Measurements from ENCODE around the gene ACSS1. TPM values are rescaled to one million over a fixed set of nuclear protein-coding genes. Genes with fewer than 3 reads are reported as not detected.

Gene ACSS1
- total and polyA plus RNA-seq, 8 donors: 7.0 to 135 (median 35.8) TPM

GRCh38 chr20:24970754-24971153, 87.2 kb downstream of the ACSS1 start:
- Histone ChIP-seq H3K9me3 (no peaks in the 10 kb centered on the region), H3K27ac (no peak overlapping the region), H3K4me1 (no peaks in the 10 kb centered on the region), H3K36me3 (peaks cover 69 to 92% (median 81%) of the 10 kb centered on the region in 4 donors), H3K4me3 (no peak overlapping the region), H3K27me3 (no peaks in the 10 kb centered on the region)
- intact Hi-C loops (cut with DNase I; ENCODE audit: low total_unique reads): no loop called here
- DNase-seq: no peak
- WGBS, 5 donors: 88 to 95% (median 91%) methylated on average over 8 of the region's 8 CpGs
- TF ChIP-seq, protein P1, sequence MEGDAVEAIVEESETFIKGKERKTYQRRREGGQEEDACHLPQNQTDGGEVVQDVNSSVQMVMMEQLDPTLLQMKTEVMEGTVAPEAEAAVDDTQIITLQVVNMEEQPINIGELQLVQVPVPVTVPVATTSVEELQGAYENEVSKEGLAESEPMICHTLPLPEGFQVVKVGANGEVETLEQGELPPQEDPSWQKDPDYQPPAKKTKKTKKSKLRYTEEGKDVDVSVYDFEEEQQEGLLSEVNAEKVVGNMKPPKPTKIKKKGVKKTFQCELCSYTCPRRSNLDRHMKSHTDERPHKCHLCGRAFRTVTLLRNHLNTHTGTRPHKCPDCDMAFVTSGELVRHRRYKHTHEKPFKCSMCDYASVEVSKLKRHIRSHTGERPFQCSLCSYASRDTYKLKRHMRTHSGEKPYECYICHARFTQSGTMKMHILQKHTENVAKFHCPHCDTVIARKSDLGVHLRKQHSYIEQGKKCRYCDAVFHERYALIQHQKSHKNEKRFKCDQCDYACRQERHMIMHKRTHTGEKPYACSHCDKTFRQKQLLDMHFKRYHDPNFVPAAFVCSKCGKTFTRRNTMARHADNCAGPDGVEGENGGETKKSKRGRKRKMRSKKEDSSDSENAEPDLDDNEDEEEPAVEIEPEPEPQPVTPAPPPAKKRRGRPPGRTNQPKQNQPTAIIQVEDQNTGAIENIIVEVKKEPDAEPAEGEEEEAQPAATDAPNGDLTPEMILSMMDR (IDR thresholded peaks at IDR 0.05): no peak
- TF ChIP-seq POLR2AphosphoS5 (IDR thresholded peaks at IDR 0.05): no peak
- TF ChIP-seq POLR2A (IDR thresholded peaks at IDR 0.05): no peak
- TF ChIP-seq EP300 (IDR thresholded peaks at IDR 0.05): no peak

DNA sequence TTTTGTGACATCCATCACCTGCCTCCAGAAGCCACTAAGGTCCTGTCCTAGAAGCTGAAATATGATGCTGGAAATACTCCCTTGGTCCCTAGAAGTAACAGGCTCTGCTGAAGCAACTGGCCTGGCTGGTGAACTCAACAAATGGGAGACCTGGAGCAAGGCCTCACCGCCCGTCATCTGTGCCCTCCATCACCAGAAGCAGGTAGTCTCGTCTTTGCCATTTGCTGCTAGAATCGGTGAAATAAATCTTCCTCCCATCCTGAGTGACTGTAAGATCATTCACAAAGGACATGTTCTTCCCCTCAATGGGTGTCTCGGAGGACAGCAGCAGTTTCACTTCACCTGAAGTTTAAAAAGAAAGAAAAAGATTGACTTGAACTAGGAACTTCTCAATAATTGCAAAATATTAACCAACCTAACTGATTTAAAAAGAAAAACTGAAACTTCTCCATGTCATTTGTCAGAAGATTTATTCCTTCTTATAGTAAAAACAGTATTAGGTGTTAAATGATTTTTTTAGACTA, 87.8 kb downstream of the ACSS1 start:
- 95 to 98% (median 97%) methylated on average over 5 of the region's 5 CpGs for WGBS, 5 donors
- H3K36me3 ChIP-seq: peaks cover 76 to 92% (median 88%) of the 10 kb centered on the region in 4 donors
- H3K4me3 ChIP-seq: no peak overlapping the region
- no peaks in the 10 kb centered on the region for H3K27me3 ChIP-seq
- no peaks in the 10 kb centered on the region for H3K4me1 ChIP-seq
- TF ChIP-seq, protein P1 (IDR thresholded peaks at IDR 0.05): no peak
- TF ChIP-seq POLR2AphosphoS5 (IDR thresholded peaks at IDR 0.05): no peak
- no peak for TF ChIP-seq EP300 (IDR thresholded peaks at IDR 0.05)
- no peak for TF ChIP-seq POLR2A (IDR thresholded peaks at IDR 0.05)
- DNase-seq: no peak
- H3K9me3 ChIP-seq: no peaks in the 10 kb centered on the region
- H3K27ac ChIP-seq: no peak overlapping the region
- intact Hi-C loops (cut with DNase I; ENCODE audit: low total_unique reads): no loop called here

GRCh38 chr20:24969186-24970029, 88.5 kb downstream of the ACSS1 start:
- intact Hi-C loops (cut with DNase I; ENCODE audit: low total_unique reads): no loop called here
- no peaks in the 10 kb centered on the region for H3K4me1 ChIP-seq
- no peak for DNase-seq
- no peaks in the 10 kb centered on the region for H3K9me3 ChIP-seq
- TF ChIP-seq EP300 (IDR thresholded peaks at IDR 0.05): no peak
- TF ChIP-seq, protein P1 (IDR thresholded peaks at IDR 0.05): no peak
- no peak for TF ChIP-seq POLR2A (IDR thresholded peaks at IDR 0.05)
- H3K27me3 ChIP-seq: no peaks in the 10 kb centered on the region
- peaks cover 78 to 97% (median 94%) of the 10 kb centered on the region in 4 donors for H3K36me3 ChIP-seq
- H3K27ac ChIP-seq: no peak overlapping the region
- WGBS, 5 donors: 93 to 98% (median 97%) methylated on average over 16 to 19 of the region's 19 CpGs
- no peak overlapping the region for H3K4me3 ChIP-seq

- H3K4me1 ChIP-seq: no peaks in the 10 kb centered on the region
- H3K27me3 ChIP-seq: no peaks in the 10 kb centered on the region
- H3K4me3 ChIP-seq: no peak overlapping the region
- WGBS, 5 donors: 74 to 84% (median 82%) methylated on average over 5 of the region's 5 CpGs
- no peak for TF ChIP-seq POLR2AphosphoS5 (IDR thresholded peaks at IDR 0.05)
- no peak for TF ChIP-seq POLR2A (IDR thresholded peaks at IDR 0.05)
- TF ChIP-seq, protein P1 (IDR thresholded peaks at IDR 0.05): no peak
- TF ChIP-seq EP300 (IDR thresholded peaks at IDR 0.05): no peak
- H3K27ac ChIP-seq: no peak overlapping the region
- H3K9me3 ChIP-seq: no peaks in the 10 kb centered on the region
- intact Hi-C loops (cut with DNase I; ENCODE audit: low total_unique reads): no loop called here
- peaks cover 86 to 100% (median 99%) of the 10 kb centered on the region in 4 donors for H3K36me3 ChIP-seq
- DNase-seq: no peak
These were observed 89.6 kb downstream of the ACSS1 start for GRCh38 chr20:24968278-24968800.

All from stomach (tissue), 9 donors.